NCI-H2107 treated with DMSO at 0.1 percent for 48 hours (cell line): ENCODE data around the gene ZNF74.
"Not testable (repeated sequence)": the region's sequence is repeated elsewhere in the genome, so short reads cannot be mapped to it uniquely, and the experiment has no call there.

Experiments used
- DNase-seq: peaks from one replicate; lab custom pipeline; 2025; ENCODE audit not compliant: unreplicated experiment; lab: John Stamatoyannopoulos, UW

Gene ZNF74

DNA sequence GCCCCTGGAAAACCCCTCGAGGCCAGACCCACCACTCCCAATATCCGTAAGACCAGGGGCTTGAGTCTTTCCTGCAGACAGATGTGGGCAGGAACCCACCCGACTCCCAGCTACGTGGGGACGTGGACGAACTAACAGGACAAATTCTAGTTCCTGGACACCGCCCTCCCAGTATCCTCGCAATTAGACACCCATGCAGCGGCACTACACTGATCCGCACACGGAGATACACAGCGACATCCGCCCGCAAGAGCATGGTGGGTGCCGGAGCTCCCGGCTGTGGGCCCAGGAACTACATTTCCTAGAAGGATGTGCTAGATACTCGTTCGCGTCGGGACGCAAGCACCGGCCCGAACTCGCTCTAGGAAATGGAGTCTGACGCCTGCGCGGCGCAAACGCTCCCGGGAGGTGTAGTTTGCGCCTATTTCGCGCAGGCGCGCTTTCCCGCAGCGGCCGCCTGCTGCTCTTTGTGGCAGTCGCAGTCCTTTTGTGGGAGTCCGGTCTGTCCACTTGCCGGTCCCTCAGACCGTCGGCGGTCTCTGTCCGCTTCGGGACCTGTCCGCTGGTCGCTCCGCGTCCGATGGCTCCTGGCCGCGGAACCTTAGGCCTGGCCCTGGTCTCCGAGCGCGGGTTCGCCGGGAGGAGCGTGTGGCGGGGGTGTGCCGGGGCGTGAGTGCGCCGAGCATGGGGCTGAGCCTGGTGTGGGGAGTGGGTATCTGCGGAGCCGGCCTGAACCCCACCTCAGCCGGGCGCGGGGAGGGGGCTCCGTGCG, at the start of gene ZNF74:
TSS of gene ZNF74 (plus strand) at position 447 of the 772 bp plus-strand sequence. CDS start 478 bp downstream, outside the sequence.
- peak; percentile 67 for DNase-seq

DNA sequence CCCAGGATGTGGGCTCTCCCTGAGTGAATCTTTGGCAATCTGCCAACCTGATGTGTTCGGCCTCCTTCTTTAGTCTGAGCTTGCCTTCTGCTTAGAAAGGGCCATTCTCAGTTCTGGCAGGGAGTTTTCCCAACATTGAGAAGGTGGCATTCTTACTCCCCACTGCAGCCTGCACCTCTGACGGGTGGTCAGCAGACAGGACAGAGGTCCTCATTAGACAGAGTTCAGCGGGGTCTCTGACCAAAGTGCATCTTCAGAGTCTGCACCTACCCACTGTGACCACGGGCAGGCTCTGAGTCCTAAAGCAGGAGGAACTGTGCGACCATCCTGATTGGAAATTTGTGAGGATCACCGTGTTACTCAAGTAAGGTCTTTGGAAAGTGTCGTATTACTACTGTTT, 47.4 kb upstream of the ZNF74 start:
- not testable (repeated sequence) for DNase-seq

DNA sequence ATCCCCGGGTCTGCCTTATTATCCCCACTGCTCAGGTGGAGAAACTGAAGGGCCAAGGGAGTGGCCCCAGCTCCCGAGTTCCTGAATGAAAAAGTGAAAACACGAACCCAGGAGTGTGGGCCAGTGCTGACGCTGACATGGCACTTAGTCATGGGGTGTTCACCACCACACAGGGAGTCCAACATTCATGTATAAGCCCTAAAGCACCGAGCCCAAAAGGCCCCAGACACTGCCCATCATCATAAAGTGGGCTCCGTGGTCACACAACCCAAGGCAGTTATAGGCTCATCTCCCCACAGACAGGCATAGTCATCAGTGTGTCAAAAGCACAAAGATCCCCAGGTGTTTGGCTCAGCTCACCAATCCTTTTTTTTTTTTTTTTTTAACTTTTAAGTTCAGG, 41.4 kb upstream of the ZNF74 start:
- not testable (repeated sequence) for DNase-seq

DNA sequence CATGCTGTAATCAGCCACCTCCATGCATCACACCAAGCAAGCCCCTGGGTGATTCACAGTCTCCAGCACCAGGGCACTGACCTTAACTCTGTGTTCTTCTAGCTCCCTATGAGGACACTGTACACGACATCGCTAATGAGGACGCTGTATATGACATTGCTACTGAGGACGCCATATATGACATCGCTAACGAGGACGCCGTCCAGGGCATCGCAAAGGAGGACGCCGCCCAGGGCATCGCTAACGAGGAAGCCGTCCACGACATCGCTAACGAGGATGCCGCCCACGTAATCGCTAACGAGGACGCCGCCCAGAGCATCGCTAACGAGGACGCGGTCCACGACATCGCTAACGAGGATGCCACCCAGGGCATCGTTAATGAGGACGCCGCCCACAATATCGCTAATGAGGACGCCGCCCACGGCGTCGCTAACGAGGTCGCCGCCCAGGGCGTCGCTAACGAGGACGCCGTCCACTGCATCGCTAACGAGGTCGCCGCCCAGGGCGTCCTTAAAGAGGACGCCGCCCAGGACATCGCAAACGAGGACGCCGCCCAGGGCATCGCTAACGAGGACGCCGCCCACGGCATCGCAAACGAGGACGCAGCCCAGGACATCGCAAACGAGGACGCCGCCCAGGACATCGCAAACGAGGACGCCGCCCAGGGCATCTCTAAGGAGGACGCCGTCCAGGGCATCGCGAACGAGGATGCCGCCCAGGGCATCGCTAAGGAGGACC, 39.5 kb upstream of the ZNF74 start:
- no peak for DNase-seq

DNA sequence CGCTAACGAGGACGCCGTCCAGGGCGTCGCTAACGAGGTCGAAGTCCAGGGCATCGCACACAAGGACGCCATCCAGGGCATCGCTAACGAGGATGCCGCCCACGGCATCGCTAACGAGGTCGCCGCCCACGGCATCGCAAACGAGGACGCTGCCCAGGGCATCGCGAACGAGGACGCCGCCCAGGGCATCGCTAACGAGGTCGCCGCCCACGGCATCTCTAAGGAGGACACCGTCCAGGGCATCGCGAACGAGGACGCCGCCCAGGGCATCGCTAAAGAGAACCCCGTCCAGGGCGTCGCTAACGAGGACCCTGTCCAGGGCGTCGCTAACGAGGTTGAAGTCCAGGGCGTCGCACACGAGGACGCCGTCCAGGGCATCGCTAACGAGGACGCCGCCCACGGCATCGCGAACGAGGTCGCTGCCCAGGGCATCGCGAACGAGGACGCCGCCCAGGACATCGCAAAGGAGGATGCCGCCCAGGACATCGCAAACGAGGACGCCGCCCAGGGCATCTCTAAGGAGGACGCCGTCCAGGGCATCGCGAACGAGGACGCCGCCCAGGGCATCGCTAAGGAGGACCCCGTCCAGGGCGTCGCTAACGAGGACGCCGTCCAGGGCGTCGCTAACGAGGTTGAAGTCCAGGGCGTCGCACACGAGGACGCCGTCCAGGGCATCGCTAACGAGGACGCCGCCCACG, 37.9 kb upstream of the ZNF74 start:
- DNase-seq, result not testable (repeated sequence)

DNA sequence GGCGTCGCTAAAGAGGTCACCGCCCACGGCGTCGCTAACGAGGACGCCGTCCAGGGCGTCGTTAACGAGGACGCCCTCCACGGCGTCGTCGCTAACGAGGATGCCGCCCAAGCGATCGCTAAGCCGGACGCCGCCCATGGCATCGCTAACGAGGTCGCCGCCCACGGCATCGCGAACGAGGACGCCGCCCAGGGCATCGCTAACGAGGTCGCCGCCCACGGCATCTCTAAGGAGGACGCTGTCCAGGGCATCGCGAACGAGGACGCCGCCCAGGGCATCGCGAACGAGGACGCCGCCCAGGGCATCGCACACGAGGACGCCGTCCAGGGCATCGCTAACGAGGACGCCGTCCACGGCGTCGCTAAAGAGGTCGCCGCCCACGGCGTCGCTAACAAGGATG, 37.0 kb upstream of the ZNF74 start:
- DNase-seq, result not testable (repeated sequence)

DNA sequence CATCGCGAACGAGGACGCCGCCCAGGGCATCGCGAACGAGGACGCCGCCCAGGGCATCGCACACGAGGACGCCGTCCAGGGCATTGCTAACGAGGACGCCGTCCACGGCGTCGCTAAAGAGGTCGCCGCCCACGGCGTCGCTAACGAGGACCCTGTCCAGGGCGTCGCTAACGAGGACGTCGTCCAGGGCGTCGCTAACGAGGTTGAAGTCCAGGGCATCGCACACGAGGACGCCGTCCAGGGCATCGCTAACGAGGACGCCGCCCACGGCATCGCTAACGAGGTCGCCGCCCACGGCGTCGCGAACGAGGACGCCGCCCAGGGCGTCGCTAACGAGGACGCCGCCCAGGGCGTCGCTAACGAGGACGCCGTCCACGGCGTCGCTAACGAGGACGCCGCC, 36.0 kb upstream of the ZNF74 start:
- DNase-seq, result not testable (repeated sequence)

DNA sequence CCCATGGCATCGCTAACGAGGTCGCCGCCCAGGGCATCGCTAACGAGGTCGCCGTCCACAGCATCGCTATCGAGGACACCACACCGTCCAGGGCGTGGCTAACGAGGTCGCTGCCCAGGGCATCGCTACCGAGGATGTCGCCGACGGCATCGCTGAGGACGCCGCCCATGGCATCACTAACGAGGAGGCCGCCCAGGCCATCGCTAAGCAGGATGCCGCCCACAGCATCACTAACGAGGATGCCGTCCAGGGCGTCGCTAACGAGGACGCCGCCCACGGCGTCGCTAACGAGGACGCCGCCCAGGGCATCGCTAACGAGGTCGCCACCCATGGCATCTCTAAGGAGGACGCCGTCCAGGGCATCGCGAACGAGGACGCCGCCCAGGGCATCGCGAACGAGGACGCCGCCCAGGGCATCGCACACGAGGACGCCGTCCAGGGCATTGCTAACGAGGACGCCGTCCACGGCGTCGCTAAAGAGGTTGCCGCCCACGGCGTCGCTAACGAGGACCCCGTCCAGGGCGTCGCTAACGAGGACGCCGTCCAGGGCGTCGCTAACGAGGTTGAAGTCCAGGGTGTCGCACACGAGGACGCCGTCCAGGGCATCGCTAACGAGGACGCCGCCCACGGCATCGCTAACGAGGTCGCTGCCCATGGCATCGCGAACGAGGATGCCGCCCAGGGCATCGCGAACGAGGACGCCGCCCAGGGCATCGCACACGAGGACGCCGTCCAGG, 35.3 kb upstream of the ZNF74 start:
- not testable (repeated sequence) for DNase-seq

DNA sequence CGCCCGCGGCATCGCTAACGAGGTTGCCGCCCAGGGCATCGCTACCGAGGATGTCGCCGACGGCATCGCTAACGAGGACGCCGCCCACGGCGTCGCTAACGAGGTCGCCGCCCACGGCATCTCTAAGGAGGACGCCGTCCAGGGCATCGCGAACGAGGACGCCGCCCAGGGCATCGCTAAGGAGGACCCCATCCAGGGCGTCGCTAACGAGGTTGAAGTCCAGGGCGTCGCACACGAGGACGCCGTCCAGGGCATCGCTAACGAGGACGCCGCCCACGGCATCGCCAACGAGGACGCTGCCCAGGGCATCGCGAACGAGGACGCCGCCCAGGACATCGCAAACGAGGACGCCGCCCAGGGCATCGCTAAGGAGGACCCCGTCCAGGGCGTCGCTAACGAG, 33.7 kb upstream of the ZNF74 start:
- not testable (repeated sequence) for DNase-seq

DNA sequence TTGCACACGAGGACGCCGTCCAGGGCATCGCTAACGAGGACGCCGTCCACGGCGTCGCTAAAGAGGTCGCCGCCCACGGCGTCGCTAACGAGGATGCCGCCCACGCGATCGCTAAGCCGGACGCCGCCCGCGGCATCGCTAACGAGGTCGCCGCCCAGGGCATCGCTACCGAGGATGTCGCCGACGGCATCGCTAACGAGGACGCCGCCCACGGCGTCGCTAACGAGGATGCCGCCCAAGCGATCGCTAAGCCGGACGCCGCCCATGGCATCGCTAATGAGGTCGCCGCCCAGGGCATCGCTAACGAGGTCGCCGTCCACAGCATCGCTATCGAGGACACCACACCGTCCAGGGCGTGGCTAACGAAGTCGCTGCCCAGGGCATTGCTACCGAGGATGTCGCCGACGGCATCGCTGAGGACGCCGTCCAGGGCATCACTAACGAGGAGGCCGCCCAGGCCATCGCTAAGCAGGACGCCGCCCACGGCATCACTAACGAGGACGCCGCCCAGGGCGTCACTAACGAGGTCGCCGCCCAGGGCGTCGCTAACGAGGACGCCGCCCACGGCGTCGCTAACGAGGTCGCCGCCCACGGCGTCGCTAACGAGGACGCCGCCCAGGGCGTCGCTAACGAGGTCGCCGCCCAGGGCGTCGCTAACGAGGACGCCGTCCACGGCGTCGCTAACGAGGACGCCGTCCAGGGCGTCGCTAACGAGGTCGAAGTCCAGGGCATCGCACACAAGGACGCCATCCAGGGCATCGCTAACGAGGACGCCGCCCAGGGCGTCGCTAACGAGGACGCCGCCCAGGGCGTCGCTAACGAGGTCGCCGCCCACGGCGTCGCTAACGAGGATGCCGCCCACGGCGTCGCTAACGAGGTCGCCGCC, 32.8 kb upstream of the ZNF74 start:
- DNase-seq, result not testable (repeated sequence)

DNA sequence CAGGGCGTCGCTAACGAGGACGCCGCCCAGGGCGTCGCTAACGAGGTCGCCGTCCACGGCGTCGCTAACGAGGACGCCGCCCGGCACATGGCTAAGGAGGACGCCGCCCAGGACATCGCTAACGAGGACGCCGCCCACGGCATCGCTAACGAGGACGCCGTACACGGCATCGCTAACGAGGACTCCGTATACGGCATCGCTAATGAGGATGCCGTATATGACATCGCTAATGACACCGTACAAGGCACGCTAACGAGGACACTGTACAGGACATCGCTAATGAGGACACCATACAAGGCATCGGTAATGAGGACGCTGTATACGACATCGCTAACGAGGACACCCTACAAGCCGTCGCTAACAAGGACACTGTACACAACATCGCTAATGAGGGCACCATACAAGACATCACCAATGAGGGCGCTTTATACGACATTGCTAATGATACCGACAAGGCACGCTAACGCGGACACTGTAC, 32.2 kb upstream of the ZNF74 start:
- DNase-seq, result not testable (repeated sequence)

DNA sequence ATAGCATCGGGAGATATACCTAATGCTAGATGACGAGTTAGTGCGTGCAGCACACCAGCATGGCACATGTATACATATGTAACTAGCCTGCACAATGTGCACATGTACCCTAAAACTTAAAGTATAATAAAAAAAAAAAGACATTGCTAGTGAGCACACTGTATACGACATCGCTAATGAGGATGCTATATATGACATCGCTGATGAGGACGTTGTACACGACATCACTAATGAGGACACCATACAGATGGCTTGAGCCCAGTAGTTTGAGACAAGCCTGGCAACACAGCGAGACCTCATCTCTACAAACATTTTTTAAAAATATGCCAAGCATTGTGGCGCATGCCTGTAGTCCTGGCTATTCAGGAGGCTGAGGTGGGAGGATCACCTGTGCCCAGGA, 31.5 kb upstream of the ZNF74 start:
- DNase-seq, result not testable (repeated sequence)

DNA sequence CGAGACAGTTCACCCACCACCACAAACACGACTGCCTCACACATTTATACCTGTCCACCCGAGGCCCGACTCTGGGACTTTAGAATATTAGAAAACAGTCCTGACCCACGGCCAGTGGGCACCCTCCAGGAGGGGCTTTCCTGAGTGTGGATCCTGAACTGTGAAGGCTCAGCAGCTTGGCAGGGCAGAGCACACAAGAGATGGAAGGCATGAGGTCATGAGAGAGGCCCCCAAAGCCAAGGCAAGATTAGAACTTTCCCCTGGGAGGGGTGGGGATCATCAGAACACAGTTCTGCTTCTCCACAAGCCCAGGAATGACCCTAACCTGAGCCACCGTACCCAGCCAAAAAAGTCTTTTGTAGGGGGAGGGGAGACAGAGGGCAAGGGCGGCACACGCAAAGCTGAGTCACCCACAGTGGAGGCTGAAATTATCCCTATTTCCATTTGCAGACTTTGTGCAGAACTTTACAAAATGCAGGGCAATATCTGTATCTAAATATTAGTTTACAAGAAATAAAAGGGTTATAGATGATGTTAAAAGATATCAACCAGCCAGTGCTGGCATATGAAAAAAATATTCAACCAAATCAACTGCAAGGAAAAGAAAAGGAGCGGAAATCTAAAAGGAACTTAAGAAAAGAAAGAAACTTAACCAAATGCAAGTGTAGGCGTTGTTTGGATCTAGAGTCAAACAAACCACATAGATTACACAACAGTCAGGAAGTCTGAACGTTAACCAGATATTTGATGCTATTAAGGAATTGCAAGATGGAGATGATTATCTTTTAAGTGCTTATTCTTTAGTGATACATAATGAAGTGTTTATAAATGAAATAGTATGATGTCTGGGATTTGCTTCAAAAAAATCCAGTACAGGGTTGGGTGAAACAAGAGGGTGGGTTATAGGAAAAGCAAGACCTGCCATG, 29.4 kb upstream of the ZNF74 start:
- not testable (repeated sequence) for DNase-seq

DNA sequence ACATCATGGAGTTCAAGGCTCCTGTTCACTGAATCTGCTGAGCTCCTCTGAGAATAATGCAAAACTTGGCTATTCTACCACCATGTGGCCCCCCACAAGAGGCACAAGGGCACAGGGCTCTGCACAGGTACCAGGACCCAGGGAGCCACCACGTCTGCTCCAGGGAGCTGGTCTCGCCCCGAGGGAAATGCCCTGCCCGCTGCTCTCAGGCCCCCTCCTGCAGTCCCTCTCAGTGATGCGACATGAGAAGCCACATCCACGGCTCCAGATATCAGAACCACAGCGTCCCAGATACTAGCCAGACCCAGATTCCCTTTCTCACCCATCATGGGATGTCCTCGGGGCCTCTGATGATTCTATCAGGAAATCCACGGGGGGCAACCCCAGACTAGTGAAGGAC, 27.1 kb upstream of the ZNF74 start:
- DNase-seq, result not testable (repeated sequence)

DNA sequence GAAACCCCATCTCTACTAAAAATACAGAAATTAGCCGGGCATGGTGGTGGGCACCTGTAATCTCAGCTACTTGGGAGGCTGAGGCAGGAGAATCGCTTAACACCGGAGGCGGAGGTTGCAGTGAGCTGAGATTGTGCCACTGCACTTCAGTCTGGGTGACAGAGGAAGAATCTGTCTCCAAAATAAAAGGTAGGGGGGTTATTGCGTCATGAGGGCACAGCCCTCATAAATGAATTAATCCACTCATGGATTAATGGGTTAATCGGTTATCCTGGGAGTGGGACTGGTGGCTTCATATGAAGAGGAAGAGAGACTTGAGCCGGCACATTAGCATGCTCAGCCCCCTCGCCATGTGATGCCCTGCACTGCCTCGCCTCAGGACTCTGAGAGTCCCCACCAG, 25.1 kb upstream of the ZNF74 start:
- DNase-seq, result not testable (repeated sequence)

DNA sequence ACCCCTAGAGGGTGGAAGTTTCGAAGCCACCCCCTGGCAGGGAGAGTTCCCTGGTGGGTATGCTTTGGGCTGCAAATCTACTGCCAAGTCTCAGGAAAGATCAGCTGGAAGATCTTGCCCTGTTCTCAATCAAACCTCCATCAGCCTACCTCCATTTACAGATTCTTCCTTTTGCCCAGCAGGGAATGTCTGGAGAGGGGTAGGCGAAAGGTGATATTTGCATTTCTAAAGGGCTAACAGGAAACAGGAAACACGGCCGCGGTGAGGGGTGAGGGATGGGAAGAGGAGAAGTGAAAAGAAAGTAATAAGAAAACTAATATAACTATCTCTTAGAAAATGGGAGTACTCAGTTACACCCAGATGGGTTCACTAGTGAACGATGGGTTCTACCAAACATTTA, 22.3 kb upstream of the ZNF74 start:
- DNase-seq, result not testable (repeated sequence)

DNA sequence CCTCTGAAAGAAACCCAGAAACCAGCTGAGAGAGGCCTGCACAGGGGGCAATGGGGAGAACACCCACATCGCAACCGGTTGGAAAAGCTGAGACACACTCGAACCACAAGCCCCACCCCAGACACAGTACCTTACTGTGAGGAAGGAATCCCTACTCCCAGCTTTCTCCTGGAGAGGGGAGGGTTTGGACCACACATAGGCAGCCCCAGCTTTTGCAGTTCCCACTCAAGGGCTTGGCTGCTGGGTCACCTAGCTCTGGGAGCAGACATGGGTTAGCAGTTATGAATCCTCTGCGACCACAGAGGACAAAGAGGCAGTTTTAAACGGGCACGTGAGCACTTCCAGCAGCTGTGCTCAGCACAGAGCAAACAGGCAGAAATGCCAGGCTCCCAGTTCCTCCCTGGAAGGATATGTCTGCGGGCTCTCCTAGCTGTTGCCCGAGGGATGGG, 21.5 kb upstream of the ZNF74 start:
- DNase-seq, result peak; percentile 6

DNA sequence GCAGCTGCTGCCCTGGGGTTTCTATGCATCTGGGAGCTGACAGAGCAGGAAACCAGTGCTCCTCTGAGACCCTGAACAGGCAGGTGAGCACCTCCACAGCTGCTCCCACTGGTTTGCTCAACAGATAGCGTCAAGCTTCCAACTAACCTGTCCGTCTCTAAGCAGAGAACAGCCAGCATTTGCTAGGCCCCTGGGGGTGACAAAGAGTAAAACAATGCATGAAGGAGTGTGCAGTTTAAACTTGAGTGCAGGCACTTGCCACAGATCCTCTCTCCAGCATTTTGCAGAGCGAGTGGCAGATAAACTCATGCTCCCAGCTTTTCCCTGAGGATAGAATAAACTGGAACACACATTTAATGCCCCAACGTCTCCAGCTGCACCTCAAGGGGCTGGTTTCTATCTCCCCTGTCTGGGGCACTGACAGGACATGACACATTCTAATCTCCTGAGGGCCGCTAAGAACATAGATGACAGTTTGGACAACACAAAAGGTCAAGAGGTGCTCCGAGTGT, 20.7 kb upstream of the ZNF74 start:
- not testable (repeated sequence) for DNase-seq
